HEK293T (cell line): Measurements from ENCODE around the gene SLC25A21.

Experiments used
- ARNT ChIP-seq: fragments of 450-650 bp; IDR thresholded peaks from 2 replicates; pipeline ENCODE4 v1.6.1; 2017; ENCODE audit warnings: mild to moderate bottlenecking
- BHLHE40 ChIP-seq: fragments of 450-650 bp; IDR thresholded peaks from 2 replicates; pipeline ENCODE4 v1.6.1; 2016; ENCODE audit warnings: mild to moderate bottlenecking, moderate library complexity, borderline replicate concordance
- CTBP1 ChIP-seq: fragments of 450-650 bp; IDR thresholded peaks from 2 replicates; pipeline ENCODE4 v1.6.1; 2016; ENCODE audit warnings: borderline replicate concordance
- ELF4 ChIP-seq: fragments of 450-650 bp; IDR thresholded peaks from 2 replicates; pipeline ENCODE4 v1.6.1; 2017; ENCODE audit warnings: antibody characterized with exemption
- FOXA1 ChIP-seq: fragments of 450-650 bp; IDR thresholded peaks from 2 replicates; pipeline ENCODE4 v1.6.1; 2016; ENCODE audit warnings: mild to moderate bottlenecking
- FOXK2 ChIP-seq: fragments of 450-650 bp; IDR thresholded peaks from 2 replicates; pipeline ENCODE4 v1.6.1; 2016; ENCODE audit warnings: mild to moderate bottlenecking
- FOXM1 ChIP-seq: fragments of 450-650 bp; IDR thresholded peaks from 2 replicates; pipeline ENCODE4 v1.6.1; 2017; ENCODE audit warnings: mild to moderate bottlenecking, borderline replicate concordance
- HDGF ChIP-seq: fragments of 450-650 bp; IDR thresholded peaks from 2 replicates; pipeline ENCODE4 v1.6.1; 2017; ENCODE audit warnings: antibody characterized with exemption, borderline replicate concordance
- L3MBTL2 ChIP-seq: fragments of 450-650 bp; conservative IDR thresholded peaks from 2 replicates; pipeline ENCODE4 v1.6.1; 2016; ENCODE audit warnings: mild to moderate bottlenecking
- NFRKB ChIP-seq: fragments of 450-650 bp; IDR thresholded peaks from 2 replicates; pipeline ENCODE4 v1.6.1; 2016; ENCODE audit warnings: mild to moderate bottlenecking, moderate library complexity
- SP1 ChIP-seq: fragments of 450-650 bp; IDR thresholded peaks from 2 replicates; pipeline ENCODE4 v1.6.1; 2017
- TARDBP ChIP-seq: fragments of 450-650 bp; IDR thresholded peaks from 2 replicates; pipeline ENCODE4 v1.6.1; 2016
- ZNF384 ChIP-seq: fragments of 450-650 bp; IDR thresholded peaks from 2 replicates; pipeline ENCODE4 v1.6.1; 2016

DNA sequence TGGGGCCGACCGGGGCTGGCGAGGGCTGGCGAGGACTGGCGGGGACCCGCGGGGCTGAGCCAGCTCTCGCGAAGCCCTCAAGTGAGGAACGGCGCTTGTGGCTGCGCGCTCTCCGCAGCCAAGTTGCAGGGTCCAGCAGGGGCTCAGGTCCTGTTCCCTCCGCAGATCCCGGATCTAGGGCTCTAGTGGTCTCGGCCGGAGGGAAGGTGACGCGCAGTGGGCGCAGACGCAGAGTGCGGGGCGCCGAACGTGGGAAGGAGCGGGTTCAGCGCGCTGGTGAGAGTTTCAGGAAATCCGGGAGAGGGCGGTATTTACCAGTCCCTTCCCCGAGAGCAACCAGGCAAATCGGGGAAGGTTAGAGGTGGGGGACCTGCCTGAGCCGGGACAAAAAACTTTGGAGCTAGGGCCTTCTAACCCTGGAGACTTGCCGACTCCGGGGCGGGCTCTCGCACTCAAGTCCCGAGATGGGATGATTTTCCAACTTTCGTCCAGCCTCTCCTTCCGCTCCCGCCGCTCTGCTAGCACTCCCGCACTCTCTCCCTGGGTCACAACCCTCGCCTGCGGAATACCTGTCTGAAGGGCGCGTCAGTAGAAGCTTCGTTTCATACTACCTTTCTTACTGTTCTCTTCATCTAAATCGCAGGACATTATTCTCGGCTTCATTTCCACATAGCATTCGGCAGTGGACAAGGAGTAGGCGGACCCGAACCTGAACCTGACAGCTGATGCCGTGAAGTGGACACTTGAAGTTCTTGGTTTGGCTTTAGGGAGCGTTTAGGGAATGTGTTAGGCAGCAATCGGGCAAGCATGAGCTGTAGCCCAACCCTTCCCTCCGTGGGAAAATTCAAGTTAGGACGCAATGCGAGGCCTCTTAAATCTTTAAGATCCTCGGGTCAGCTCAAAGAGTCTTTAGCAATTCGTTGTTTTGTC lies 524.3 kb downstream of the SLC25A21 start:
- TF ChIP-seq FOXM1: no peak
- no peak for TF ChIP-seq BHLHE40
- no peak for TF ChIP-seq L3MBTL2
- no peak for TF ChIP-seq ELF4
- TF ChIP-seq SP1: no peak
- no peak for TF ChIP-seq TARDBP
- no peak for TF ChIP-seq HDGF
- TF ChIP-seq FOXA1: no peak
- no peak for TF ChIP-seq ARNT
- TF ChIP-seq FOXK2: no peak
- TF ChIP-seq CTBP1: no peak
- no peak for TF ChIP-seq ZNF384
- no peak for TF ChIP-seq NFRKB
